Astrocyte (in vitro differentiated cells and primary cell): Measurements from ENCODE around the gene FAM193B. TPM values are rescaled to one million over a fixed set of nuclear protein-coding genes. Genes with fewer than 3 reads are reported as not detected.

Experiments used
- DNase-seq: peaks from one replicate; pipeline ENCODE4 v3.0.0-alpha.2; 2010; ENCODE audit warnings: low read depth
- FAIRE-seq: peaks from 2 replicates; lab custom pipeline; 2011; peaks lifted over from hg19 to GRCh38; lab: Jason Lieb, UNC
- H2AFZ ChIP-seq: 2 replicates; pipeline ENCODE4 v1.6.0; 2012; ENCODE audit warnings: low read depth, low read length, inconsistent platforms
- H3K27ac ChIP-seq: 2 replicates; pipeline ENCODE4 v1.5.1; 2011; ENCODE audit warnings: low read depth, low read length, inconsistent platforms
- H3K27me3 ChIP-seq: 2 replicates; pipeline ENCODE4 v1.6.0; 2011; ENCODE audit warnings: low read length, inconsistent platforms; ENCODE audit not compliant: insufficient read depth
- H3K36me3 ChIP-seq: 2 replicates; pipeline ENCODE4 v1.5.1; 2011; ENCODE audit warnings: low read length, inconsistent platforms; ENCODE audit not compliant: insufficient read depth
- H3K4me1 ChIP-seq: 2 replicates; pipeline ENCODE4 v1.5.1; 2011; ENCODE audit warnings: low read length, inconsistent platforms; ENCODE audit not compliant: insufficient read depth
- H3K4me2 ChIP-seq: 2 replicates; pipeline ENCODE4 v1.6.0; 2012; ENCODE audit warnings: low read length, inconsistent platforms
- H3K4me3 ChIP-seq: 2 replicates; pipeline ENCODE4 v1.5.1; 2011; ENCODE audit warnings: low read depth, mild to moderate bottlenecking, low read length, inconsistent platforms; ENCODE audit not compliant: insufficient read depth
- H3K79me2 ChIP-seq: 2 replicates; pipeline ENCODE4 v1.6.0; 2012; ENCODE audit warnings: mild to moderate bottlenecking, low read length, inconsistent platforms; ENCODE audit not compliant: insufficient read depth
- H3K9ac ChIP-seq: 2 replicates; pipeline ENCODE4 v1.6.0; 2012; ENCODE audit warnings: mild to moderate bottlenecking, low read length, inconsistent platforms
- H3K9me3 ChIP-seq: 2 replicates; pipeline ENCODE4 v1.5.1; 2012; ENCODE audit warnings: low read depth, mild to moderate bottlenecking, low read length, inconsistent platforms; ENCODE audit not compliant: insufficient read depth
- H4K20me1 ChIP-seq: 2 replicates; pipeline ENCODE4 v1.6.0; 2012; ENCODE audit warnings: low read length, inconsistent platforms; ENCODE audit not compliant: insufficient read depth
- H3K27ac Mint-ChIP-seq: one replicate; pipeline ENCODE4 v1.8.0; 2021; ENCODE audit warnings: mild to moderate bottlenecking, mixed read lengths; ENCODE audit not compliant: unreplicated experiment
- H3K27me3 Mint-ChIP-seq: one replicate; pipeline ENCODE4 v1.8.0; 2021; ENCODE audit warnings: low read depth, mixed read lengths; ENCODE audit not compliant: unreplicated experiment
- H3K36me3 Mint-ChIP-seq: one replicate; pipeline ENCODE4 v1.8.0; 2021; ENCODE audit warnings: low read depth, mixed read lengths; ENCODE audit not compliant: unreplicated experiment
- H3K4me1 Mint-ChIP-seq: one replicate; pipeline ENCODE4 v1.8.0; 2021; ENCODE audit warnings: low read depth, mixed read lengths; ENCODE audit not compliant: unreplicated experiment
- H3K4me3 Mint-ChIP-seq: one replicate; pipeline ENCODE4 v1.8.0; 2021; ENCODE audit warnings: mild to moderate bottlenecking, moderate library complexity, mixed read lengths; ENCODE audit not compliant: unreplicated experiment
- H3K9me3 Mint-ChIP-seq: one replicate; pipeline ENCODE4 v1.8.0; 2021; ENCODE audit warnings: mild to moderate bottlenecking, mixed read lengths; ENCODE audit not compliant: unreplicated experiment
- CTCF ChIP-seq: IDR thresholded peaks from 2 replicates; pipeline ENCODE4 v1.5.1; 2011; ENCODE audit warnings: low read depth, mild to moderate bottlenecking, inconsistent platforms, low read length, moderate library complexity; ENCODE audit not compliant: insufficient read depth
- EZH2 ChIP-seq: IDR thresholded peaks from 2 replicates; pipeline ENCODE4 v1.6.1; 2012; ENCODE audit warnings: mild to moderate bottlenecking, low read length, inconsistent platforms; ENCODE audit not compliant: insufficient read depth
- total RNA-seq: library from RNA; stranded (reverse); gene quantifications from 2 replicates; pipeline ENCODE4 v1.2.1, GENCODE V29; 2021

FAM193B gene
- total RNA-seq, 1 donor from 2014 or later, result 48.3 TPM

- peak overlapping the region; percentile 27 for H3K4me3 Mint-ChIP-seq
Measured at GRCh38 chr5:177542816-177543465, 11.4 kb downstream of the FAM193B start.

GRCh38 chr5:177540438-177540837, 13.9 kb downstream of the FAM193B start:
- Histone ChIP-seq H3K4me2 (no peak overlapping the region), H3K4me3 (no peak overlapping the region), H2AFZ (no peak overlapping the region), H3K27ac (no peak overlapping the region), H3K27me3 (no peaks in the 10 kb centered on the region), H3K36me3 (peaks cover 2% of the 10 kb centered on the region), H3K4me1 (peaks cover 17% of the 10 kb centered on the region), H3K9ac (no peak overlapping the region), H4K20me1 (peaks cover 70% of the 10 kb centered on the region), H3K9me3 (no peaks in the 10 kb centered on the region), H3K79me2 (peaks cover 65% of the 10 kb centered on the region)
- Mint-ChIP-seq H3K9me3 (no peaks in the 10 kb centered on the region), H3K4me3 (no peak overlapping the region), H3K36me3 (peaks cover 10% of the 10 kb centered on the region), H3K4me1 (peaks cover 39% of the 10 kb centered on the region), H3K27me3 (no peaks in the 10 kb centered on the region), H3K27ac (no peak overlapping the region)
- DNase-seq, result no peak
- no peak for TF ChIP-seq EZH2
- FAIRE-seq, result no peak

More at GRCh38 chr5:177542816-177543465, 11.4 kb downstream of the FAM193B start:
- Histone ChIP-seq H3K27me3 (no peaks in the 10 kb centered on the region), H3K79me2 (peaks cover 72% of the 10 kb centered on the region), H3K9ac (no peak overlapping the region), H3K4me3 (no peak overlapping the region), H3K9me3 (no peaks in the 10 kb centered on the region), H3K4me1 (peaks cover 22% of the 10 kb centered on the region), H3K27ac (no peak overlapping the region), H3K4me2 (no peak overlapping the region), H3K36me3 (no peaks in the 10 kb centered on the region), H2AFZ (no peak overlapping the region), H4K20me1 (peaks cover 75% of the 10 kb centered on the region)
- Mint-ChIP-seq H3K27ac (no peak overlapping the region), H3K36me3 (peaks cover 8% of the 10 kb centered on the region), H3K4me1 (peaks cover 51% of the 10 kb centered on the region), H3K27me3 (no peaks in the 10 kb centered on the region), H3K9me3 (no peaks in the 10 kb centered on the region)
- no peak for TF ChIP-seq CTCF
- no peak for FAIRE-seq
- no peak for DNase-seq

- peaks cover 60% of the 10 kb centered on the region for H3K79me2 ChIP-seq
- H4K20me1 ChIP-seq, result peaks cover 74% of the 10 kb centered on the region
- FAIRE-seq, result no peak
- no peak overlapping the region for H3K4me3 ChIP-seq
- Mint-ChIP-seq H3K27me3 (no peaks in the 10 kb centered on the region), H3K9me3 (no peaks in the 10 kb centered on the region), H3K36me3 (peaks cover 12% of the 10 kb centered on the region), H3K4me1 (peaks cover 33% of the 10 kb centered on the region), H3K4me3 (no peak overlapping the region), H3K27ac (peak overlapping the region; percentile 72)
- H3K9me3 ChIP-seq, result no peaks in the 10 kb centered on the region
- H3K4me2 ChIP-seq, result no peak overlapping the region
- peaks cover 2% of the 10 kb centered on the region for H3K36me3 ChIP-seq
- H3K9ac ChIP-seq, result no peak overlapping the region
- peak; percentile 77 for DNase-seq
- no peak overlapping the region for H2AFZ ChIP-seq
- H3K27me3 ChIP-seq, result no peaks in the 10 kb centered on the region
- TF ChIP-seq EZH2 (no peak), CTCF (no peak)
- H3K4me1 ChIP-seq, result peaks cover 17% of the 10 kb centered on the region
- H3K27ac ChIP-seq, result no peak overlapping the region
Measured at GRCh38 chr5:177539411-177539810, 15.0 kb downstream of the FAM193B start.
